ENCODE data around the gene ABCF1. TPM values are rescaled to one million over a fixed set of nuclear protein-coding genes. Genes with fewer than 3 reads are reported as not detected.

The ABCF1 gene
- total RNA-seq, 1 experiment from 2014 or later, result 73.7 TPM

GRCh38 chr6:30570263-30570662, 979 bp upstream of the ABCF1 start:
- no peak overlapping the region for H3K27ac ChIP-seq
- peaks cover 33% of the 10 kb centered on the region for H3K4me1 ChIP-seq (replicated peaks; ENCODE audit: insufficient read depth)
- H3K4me3 ChIP-seq, result peak overlapping the region; percentile 80
- peak overlapping the region; percentile 96 for H3K4me2 ChIP-seq
- H2AFZ ChIP-seq, result peak overlapping the region; percentile 99
- DNase-seq, result no peak
- H4K20me1 ChIP-seq (ENCODE audit: insufficient read depth), result peaks cover 35% of the 10 kb centered on the region
- TF ChIP-seq EZH2 (IDR thresholded peaks at IDR 0.05; ENCODE audit: low read depth) (no peak), CTCF (conservative IDR thresholded peaks at IDR 0.05) (no peak)
- H3K9me2 ChIP-seq (ENCODE audit: insufficient read depth), result no peaks in the 10 kb centered on the region
- peaks cover 23% of the 10 kb centered on the region for H3F3A ChIP-seq (ENCODE audit: insufficient read depth, low read depth)
- peaks cover 38% of the 10 kb centered on the region for H3K79me2 ChIP-seq (ENCODE audit: low read depth)
- POLR2A ChIA-PET (ENCODE audit: unreplicated experiment), result interaction anchor here (0.5 to 1.9 kb wide), 2 partner anchors 20 to 40 kb away, joined by 3 to 6 read pairs; no protein-coding TSS in a partner anchor
- BruUV-seq (replicated peaks), result no TSS peak
- H3K36me3 ChIP-seq (ENCODE audit: low read depth), result peaks cover 15% of the 10 kb centered on the region; the same call in 1 of the 2 replicates
- H3K9me3 ChIP-seq (ENCODE audit: insufficient read depth, low read depth), result no peaks in the 10 kb centered on the region
- intact Hi-C loops (cut with micrococcal nuclease; ENCODE audit: unreplicated experiment), result loop anchor here (2.0 kb wide), 1 partner anchor 47 kb away; the partner anchor contains the start of genes MRPS18B and PPP1R10
- CTCF ChIA-PET, result no interaction called here
- H3K27me3 ChIP-seq (ENCODE audit: insufficient read depth, low read depth), result no peaks in the 10 kb centered on the region

DNA sequence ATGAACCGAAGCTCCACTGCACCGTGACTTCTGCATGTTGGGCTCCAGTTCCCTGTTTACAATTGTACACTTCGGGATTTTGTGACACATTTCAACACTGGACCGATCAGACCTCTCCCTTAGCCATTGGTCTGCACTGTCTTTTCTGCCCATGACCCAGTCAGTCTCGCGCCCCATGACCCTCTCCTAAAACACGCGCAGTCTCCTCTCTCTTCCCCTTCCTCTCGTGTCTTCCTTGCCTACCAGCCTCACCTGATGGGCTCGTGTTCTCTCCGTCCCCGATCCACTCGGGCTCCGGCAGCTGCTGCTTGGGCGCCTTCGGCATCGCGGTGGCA, 535 bp upstream of the ABCF1 start:
- Histone ChIP-seq H2AFZ (peak overlapping the region; percentile 99), H3K27ac (0 out of 2 replicates have a peak overlapping the region, but pooled peaks have one; percentile 49), H3K9me2 (ENCODE audit: insufficient read depth) (no peaks in the 10 kb centered on the region), H3K4me1 (replicated peaks; ENCODE audit: insufficient read depth) (peaks cover 33% of the 10 kb centered on the region), H3K4me2 (peak overlapping the region; percentile 96), H3K79me2 (ENCODE audit: low read depth) (peaks cover 42% of the 10 kb centered on the region), H3K36me3 (ENCODE audit: low read depth) (peaks cover 15% of the 10 kb centered on the region; the same call in 1 of the 2 replicates), H3K27me3 (ENCODE audit: insufficient read depth, low read depth) (no peaks in the 10 kb centered on the region), H3K9me3 (ENCODE audit: insufficient read depth, low read depth) (no peaks in the 10 kb centered on the region), H4K20me1 (ENCODE audit: insufficient read depth) (peaks cover 40% of the 10 kb centered on the region), H3K4me3 (peak overlapping the region; percentile 80), H3F3A (ENCODE audit: insufficient read depth, low read depth) (peaks cover 19% of the 10 kb centered on the region; the same call in 1 of the 2 replicates)
- TF ChIP-seq CTCF (conservative IDR thresholded peaks at IDR 0.05), result no peak
- no peak for TF ChIP-seq EZH2 (IDR thresholded peaks at IDR 0.05; ENCODE audit: low read depth)
- CTCF ChIA-PET, result no interaction called here
- TSS peak; percentile 84 for BruUV-seq (replicated peaks)
- DNase-seq, result no peak
- POLR2A ChIA-PET (ENCODE audit: unreplicated experiment), result interaction anchor here (0.6 to 1.9 kb wide), 2 partner anchors 20 to 58 kb away, joined by 6 to 14 read pairs; no protein-coding TSS in a partner anchor
- intact Hi-C loops (cut with micrococcal nuclease; ENCODE audit: unreplicated experiment), result loop anchor here (1.0 to 2.0 kb wide), 3 partner anchors 14 to 46 kb away; partner anchors contain the start of genes GNL1, MRPS18B and PPP1R10

DNA sequence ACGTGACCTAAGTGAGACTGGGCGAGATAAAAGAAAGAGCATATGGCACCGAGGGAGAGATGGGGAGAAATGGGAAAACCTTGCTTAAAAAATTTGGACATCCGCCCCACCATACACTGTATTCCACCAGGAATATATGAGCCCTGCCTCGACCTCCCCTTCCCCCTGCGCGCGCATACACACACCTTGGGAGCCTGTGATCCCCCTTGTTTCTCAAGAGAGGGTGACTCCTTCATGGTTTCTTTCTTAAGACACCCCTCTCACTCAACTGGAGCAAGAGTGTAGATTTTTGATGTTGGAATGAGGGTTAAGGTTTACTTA, 480 bp downstream of the ABCF1 start:
- Histone ChIP-seq H4K20me1 (ENCODE audit: insufficient read depth) (peaks cover 43% of the 10 kb centered on the region), H2AFZ (peak overlapping the region; percentile 77), H3K9me2 (ENCODE audit: insufficient read depth) (no peaks in the 10 kb centered on the region), H3F3A (ENCODE audit: insufficient read depth, low read depth) (peaks cover 14% of the 10 kb centered on the region; the same call in 1 of the 2 replicates), H3K9me3 (ENCODE audit: insufficient read depth, low read depth) (no peaks in the 10 kb centered on the region), H3K4me3 (peak overlapping the region; percentile 80), H3K27ac (peak overlapping the region; percentile 49; the same call in 1 of the 2 replicates), H3K4me1 (replicated peaks; ENCODE audit: insufficient read depth) (peaks cover 33% of the 10 kb centered on the region), H3K79me2 (ENCODE audit: low read depth) (peaks cover 50% of the 10 kb centered on the region), H3K27me3 (ENCODE audit: insufficient read depth, low read depth) (no peaks in the 10 kb centered on the region), H3K36me3 (ENCODE audit: low read depth) (peaks cover 15% of the 10 kb centered on the region; the same call in 1 of the 2 replicates), H3K4me2 (peak overlapping the region; percentile 96)
- no peak for DNase-seq
- ChIA-PET CTCF (interaction anchor here (0.6 to 0.7 kb wide), 2 partner anchors 10 to 19 kb away, joined by 3 to 4 read pairs; no protein-coding TSS in a partner anchor), POLR2A (ENCODE audit: unreplicated experiment) (interaction anchor here (0.6 to 1.9 kb wide), 5 partner anchors 15 to 127 kb away, joined by 3 to 11 read pairs (median 3); partner anchors contain the start of gene PRR3)
- intact Hi-C loops (cut with micrococcal nuclease; ENCODE audit: unreplicated experiment), result loop anchor here (1.0 to 2.0 kb wide), 3 partner anchors 15 to 45 kb away; partner anchors contain the start of genes GNL1, MRPS18B and PPP1R10
- TF ChIP-seq EZH2 (IDR thresholded peaks at IDR 0.05; ENCODE audit: low read depth) (no peak), CTCF (conservative IDR thresholded peaks at IDR 0.05) (no peak)
- TSS peak; percentile 68 for BruUV-seq (replicated peaks)

Data from PC-9 (cell line).